ENCODE measurements around the gene RPS25.

- TF ChIP-seq PPARA (CRISPR knock-in tag; IDR thresholded peaks at IDR 0.05; ENCODE audit: borderline replicate concordance) (no peak), CSRNP3 (CRISPR knock-in tag; IDR thresholded peaks at IDR 0.05) (no peak), PATZ1 (CRISPR knock-in tag; IDR thresholded peaks at IDR 0.05; ENCODE audit: borderline replicate concordance) (no peak), CSDC2 (CRISPR knock-in tag; IDR thresholded peaks at IDR 0.05) (no peak), RARB (CRISPR knock-in tag; IDR thresholded peaks at IDR 0.05) (no peak), BACH2 (CRISPR knock-in tag; IDR thresholded peaks at IDR 0.05; ENCODE audit: borderline replicate concordance) (no peak), ZFP30 (CRISPR knock-in tag; IDR thresholded peaks at IDR 0.05) (no peak), ZFP3 (CRISPR knock-in tag; IDR thresholded peaks at IDR 0.05) (no peak)
- TF ChIP-seq, protein P1, sequence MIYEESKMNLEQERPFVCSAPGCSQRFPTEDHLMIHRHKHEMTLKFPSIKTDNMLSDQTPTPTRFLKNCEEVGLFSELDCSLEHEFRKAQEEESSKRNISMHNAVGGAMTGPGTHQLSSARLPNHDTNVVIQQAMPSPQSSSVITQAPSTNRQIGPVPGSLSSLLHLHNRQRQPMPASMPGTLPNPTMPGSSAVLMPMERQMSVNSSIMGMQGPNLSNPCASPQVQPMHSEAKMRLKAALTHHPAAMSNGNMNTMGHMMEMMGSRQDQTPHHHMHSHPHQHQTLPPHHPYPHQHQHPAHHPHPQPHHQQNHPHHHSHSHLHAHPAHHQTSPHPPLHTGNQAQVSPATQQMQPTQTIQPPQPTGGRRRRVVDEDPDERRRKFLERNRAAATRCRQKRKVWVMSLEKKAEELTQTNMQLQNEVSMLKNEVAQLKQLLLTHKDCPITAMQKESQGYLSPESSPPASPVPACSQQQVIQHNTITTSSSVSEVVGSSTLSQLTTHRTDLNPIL (CRISPR knock-in tag; IDR thresholded peaks at IDR 0.05; ENCODE audit: low read depth), result no peak
Observed at GRCh38 chr11:119011476-119012053, 6.6 kb downstream of the RPS25 start.

Data from SK-N-SH treated with all-trans-retinoic acid at 6 μM for 48 hours (cell line).